Mesendoderm (in vitro differentiated cells): ENCODE measurements around the gene MZB1.

Experiments used
- DNase-seq: peaks from one replicate; pipeline ENCODE4 v3.0.0; 2013
- H2AK5ac ChIP-seq: 2 replicates; pipeline ENCODE4 v1.6.1; 2013; ENCODE audit warnings: low read length, inconsistent platforms
- H2BK120ac ChIP-seq: 2 replicates; pipeline ENCODE4 v1.6.1; 2013; ENCODE audit warnings: low read depth, mild to moderate bottlenecking, low read length, moderate library complexity, mixed read lengths
- H2BK15ac ChIP-seq: replicated peaks from 2 replicates; pipeline ENCODE4 v1.6.1; 2013; ENCODE audit warnings: low read depth, mild to moderate bottlenecking, moderate library complexity
- H2BK5ac ChIP-seq: 2 replicates; pipeline ENCODE4 v1.6.1; 2013; ENCODE audit warnings: low read length, inconsistent platforms
- H3K18ac ChIP-seq: 2 replicates; pipeline ENCODE4 v1.6.1; 2013; ENCODE audit warnings: mild to moderate bottlenecking, low read length, mixed read lengths
- H3K23ac ChIP-seq: one replicate; pipeline ENCODE4 v1.6.1; 2013; ENCODE audit warnings: low read length
- H3K27ac ChIP-seq: 2 replicates; pipeline ENCODE4 v1.5.1; 2013; ENCODE audit warnings: low read depth, mild to moderate bottlenecking, inconsistent platforms, low read length, moderate library complexity
- H3K27me3 ChIP-seq: 2 replicates; pipeline ENCODE4 v1.6.1; 2013; ENCODE audit warnings: low read length, control low read depth, mild to moderate bottlenecking, inconsistent platforms; ENCODE audit not compliant: insufficient read depth, poor library complexity
- H3K36me3 ChIP-seq: 2 replicates; pipeline ENCODE4 v1.6.1; 2013; ENCODE audit warnings: low read length, inconsistent platforms; ENCODE audit not compliant: control insufficient read depth, insufficient read depth
- H3K4ac ChIP-seq: one replicate; pipeline ENCODE4 v1.6.1; 2013; ENCODE audit warnings: low read depth, mild to moderate bottlenecking, low read length, moderate library complexity
- H3K4me1 ChIP-seq: 2 replicates; pipeline ENCODE4 v1.6.1; 2013; ENCODE audit warnings: low read depth, low read length, inconsistent platforms; ENCODE audit not compliant: control insufficient read depth
- H3K4me2 ChIP-seq: 2 replicates; pipeline ENCODE4 v1.6.1; 2013; ENCODE audit warnings: low read length
- H3K4me3 ChIP-seq: 2 replicates; pipeline ENCODE4 v1.5.1; 2013; ENCODE audit warnings: mild to moderate bottlenecking, low read length
- H3K56ac ChIP-seq: one replicate; pipeline ENCODE4 v1.6.1; 2013; ENCODE audit warnings: low read length
- H3K79me1 ChIP-seq: 2 replicates; pipeline ENCODE4 v1.6.1; 2013; ENCODE audit warnings: low read length, inconsistent platforms
- H3K79me2 ChIP-seq: 2 replicates; pipeline ENCODE4 v1.6.1; 2013; ENCODE audit warnings: mild to moderate bottlenecking, low read length; ENCODE audit not compliant: control insufficient read depth, insufficient read depth
- H3K9ac ChIP-seq: 2 replicates; pipeline ENCODE4 v1.6.1; 2013; ENCODE audit warnings: low read length, inconsistent platforms
- H4K5ac ChIP-seq: one replicate; pipeline ENCODE4 v1.6.1; 2013; ENCODE audit warnings: low read length
- H4K8ac ChIP-seq: one replicate; pipeline ENCODE4 v1.6.1; 2013; ENCODE audit warnings: low read depth, mild to moderate bottlenecking, control low read depth, low read length, moderate library complexity
- WGBS: extraction: QIAGEN DNeasy Blood & Tissue Kit; methylation state at CpG from one replicate; pipeline ENCODE4 v1.1.7; 2013; ENCODE audit warnings: low lambda C conversion rate, missing lambda C conversion rate; ENCODE audit not compliant: insufficient coverage; ENCODE audit errors: extremely low coverage; 5-methylcytosine and 5-hydroxymethylcytosine counted together

The MZB1 gene

GRCh38 chr5:139343476-139343875 is 46.2 kb downstream of the MZB1 start:
- Histone ChIP-seq H3K4me2 (peak overlapping the region; percentile 68), H3K79me1 (no peaks in the 10 kb centered on the region), H3K4ac (no peak overlapping the region), H3K9ac (peak overlapping the region; percentile 67), H3K36me3 (no peaks in the 10 kb centered on the region), H4K8ac (no peak overlapping the region), H4K5ac (no peak overlapping the region), H3K27me3 (no peaks in the 10 kb centered on the region), H2AK5ac (no peak overlapping the region), H2BK15ac (no peak overlapping the region), H3K4me3 (peak overlapping the region; percentile 15), H3K79me2 (peaks cover 57% of the 10 kb centered on the region), H3K23ac (no peak overlapping the region), H3K27ac (no peak overlapping the region), H2BK120ac (no peak overlapping the region), H2BK5ac (no peak overlapping the region), H3K4me1 (peaks cover 4% of the 10 kb centered on the region), H3K18ac (no peak overlapping the region), H3K56ac (peak overlapping the region; percentile 17)
- no peak for DNase-seq
- no CpG with 5 or more reads among the region's 9 CpGs for WGBS

- peak overlapping the region; percentile 37 for H3K27ac ChIP-seq
- no peak overlapping the region for H2AK5ac ChIP-seq
- H4K8ac ChIP-seq = no peak overlapping the region
- no peak overlapping the region for H2BK15ac ChIP-seq
- peak overlapping the region; percentile 74 for H3K4me2 ChIP-seq
- no CpG with 5 or more reads among the region's 16 CpGs for WGBS
- peak overlapping the region; percentile 92 for H3K9ac ChIP-seq
- peaks cover 49% of the 10 kb centered on the region for H3K79me2 ChIP-seq
- peak overlapping the region; percentile 39 for H3K4ac ChIP-seq
- H3K4me1 ChIP-seq = peaks cover 4% of the 10 kb centered on the region
- no peak overlapping the region for H2BK5ac ChIP-seq
- H3K23ac ChIP-seq = no peak overlapping the region
- H3K4me3 ChIP-seq = peak overlapping the region; percentile 78
- H4K5ac ChIP-seq = no peak overlapping the region
- H2BK120ac ChIP-seq = no peak overlapping the region
- no peak overlapping the region for H3K18ac ChIP-seq
- no peaks in the 10 kb centered on the region for H3K36me3 ChIP-seq
- no peak for DNase-seq
- H3K79me1 ChIP-seq = no peaks in the 10 kb centered on the region
- H3K56ac ChIP-seq = peak overlapping the region; percentile 99
- H3K27me3 ChIP-seq = no peaks in the 10 kb centered on the region
These were observed 47.3 kb downstream of the MZB1 start for GRCh38 chr5:139342423-139342723.

- Histone ChIP-seq H3K56ac (peak within 1 kb of the TSS; percentile 99), H3K27me3 (no peaks in the 10 kb centered on the region), H3K4ac (peak within 1 kb of the TSS; percentile 58), H3K4me2 (peak within 1 kb of the TSS; percentile 87), H2AK5ac (peak within 1 kb of the TSS; percentile 32), H3K36me3 (no peaks in the 10 kb centered on the region), H3K4me3 (peak within 1 kb of the TSS; percentile 78), H4K5ac (no peak within 1 kb of the TSS), H2BK5ac (peak within 1 kb of the TSS; percentile 47), H3K79me2 (peaks cover 45% of the 10 kb centered on the region), H3K18ac (peak within 1 kb of the TSS; percentile 6), H4K8ac (no peak within 1 kb of the TSS), H2BK120ac (no peak within 1 kb of the TSS), H3K23ac (no peak within 1 kb of the TSS), H3K27ac (peak within 1 kb of the TSS; percentile 37), H3K79me1 (no peaks in the 10 kb centered on the region), H3K4me1 (peaks cover 4% of the 10 kb centered on the region), H2BK15ac (no peak within 1 kb of the TSS), H3K9ac (peak within 1 kb of the TSS; percentile 92)
- no CpG with 5 or more reads among the region's 66 CpGs for WGBS
- peak; percentile 99 for DNase-seq
These were observed 47.9 kb downstream of the MZB1 start, which contains the start of gene PAIP2 for GRCh38 chr5:139341689-139342422. PAIP2 (plus strand) TSS chr5:139341854; CDS start chr5:139363785, 21,931 bp downstream.

- H3K23ac ChIP-seq = no peak overlapping the region
These were observed 48.5 kb downstream of the MZB1 start for GRCh38 chr5:139341187-139341688.

GRCh38 chr5:139340051-139340450 is 49.7 kb downstream of the MZB1 start:
- H4K5ac ChIP-seq = no peak overlapping the region
- no peaks in the 10 kb centered on the region for H3K36me3 ChIP-seq
- H3K56ac ChIP-seq = no peak overlapping the region
- H3K23ac ChIP-seq = no peak overlapping the region
- H2BK120ac ChIP-seq = no peak overlapping the region
- H3K79me2 ChIP-seq = peaks cover 30% of the 10 kb centered on the region
- no peaks in the 10 kb centered on the region for H3K27me3 ChIP-seq
- no peaks in the 10 kb centered on the region for H3K79me1 ChIP-seq
- H2BK5ac ChIP-seq = no peak overlapping the region
- no peak for DNase-seq
- peaks cover 4% of the 10 kb centered on the region for H3K4me1 ChIP-seq
- no peak overlapping the region for H3K4me2 ChIP-seq
- H2AK5ac ChIP-seq = no peak overlapping the region
- H2BK15ac ChIP-seq = no peak overlapping the region
- no CpG with 5 or more reads among the region's 2 CpGs for WGBS
- no peak overlapping the region for H4K8ac ChIP-seq
- H3K9ac ChIP-seq = no peak overlapping the region
- no peak overlapping the region for H3K4me3 ChIP-seq
- no peak overlapping the region for H3K4ac ChIP-seq
- no peak overlapping the region for H3K18ac ChIP-seq
- no peak overlapping the region for H3K27ac ChIP-seq

More at GRCh38 chr5:139341187-139341688, 48.5 kb downstream of the MZB1 start:
- Histone ChIP-seq H3K79me1 (no peaks in the 10 kb centered on the region), H4K8ac (no peak overlapping the region), H3K4me1 (peaks cover 4% of the 10 kb centered on the region), H3K79me2 (peaks cover 39% of the 10 kb centered on the region), H2BK5ac (no peak overlapping the region), H3K4me2 (peak overlapping the region; percentile 87), H2AK5ac (no peak overlapping the region), H3K36me3 (no peaks in the 10 kb centered on the region), H3K18ac (no peak overlapping the region), H2BK15ac (no peak overlapping the region), H3K9ac (peak overlapping the region; percentile 73), H3K27me3 (no peaks in the 10 kb centered on the region), H3K27ac (no peak overlapping the region), H3K56ac (peak overlapping the region; percentile 89), H4K5ac (no peak overlapping the region), H3K4ac (no peak overlapping the region), H2BK120ac (no peak overlapping the region), H3K4me3 (no peak overlapping the region)
- DNase-seq = no peak
- no CpG with 5 or more reads among the region's 17 CpGs for WGBS
